Endothelial cell of umbilical vein (primary cell): ENCODE data around the gene AKAP5. TPM values are rescaled to one million over a fixed set of nuclear protein-coding genes. Genes with fewer than 3 reads are reported as not detected.
A peak's percentile ranks its signal among the peaks of the same experiment; 100 is the strongest.

Experiments used
- BruUV-seq: library from RNA; stranded (reverse); fragments of 400-500 nt; replicated peaks from 2 replicates; lab custom pipeline; 2021; lab: Mats Ljungman, UMichigan
- CTCF ChIA-PET: fragments of 300-600, 350-600 bp; sonication (Branson Sonifier 250); formaldehyde crosslinking; loops from one replicate; lab custom pipeline; 2021; ENCODE audit warnings: antibody characterized with exemption, inconsistent platforms; lab: Charles Lee
- POLR2A ChIA-PET: fragments of 300-600, 350-600 bp; sonication (Branson Sonifier 250); formaldehyde crosslinking; loops from one replicate; lab custom pipeline; 2021; ENCODE audit warnings: antibody characterized with exemption, inconsistent platforms; lab: Charles Lee
- DNase-seq: peaks from one replicate; pipeline ENCODE4 v3.0.0-alpha.2; 2011; ENCODE audit warnings: low read depth, low spot score
- FAIRE-seq: peaks from 2 replicates; lab custom pipeline; 2011; peaks lifted over from hg19 to GRCh38; lab: Jason Lieb, UNC
- H2AFZ ChIP-seq: 2 replicates; pipeline ENCODE4 v1.6.0; 2012; ENCODE audit warnings: low read depth, low read length, control low read depth, inconsistent platforms
- H3K27ac ChIP-seq: 2 replicates; pipeline ENCODE4 v1.5.1; 2011; ENCODE audit warnings: low read depth, mild to moderate bottlenecking, control low read depth, low read length, moderate library complexity; ENCODE audit not compliant: insufficient read depth
- H3K27me3 ChIP-seq, 2 experiments: 2 replicates each; pipeline versions ENCODE4 v1.6.0 to v1.6.1; 2011; ENCODE audit warnings: low read length in 2 of 2, mixed read lengths in 1 of 2; ENCODE audit not compliant: control insufficient read depth in 2 of 2, insufficient read depth in 2 of 2
- H3K36me3 ChIP-seq, 2 experiments: 2 replicates in 1 of 2; 3 replicates in 1 of 2; pipeline ENCODE4 v1.5.1; 2011; ENCODE audit warnings: low read length in 2 of 2, mild to moderate bottlenecking in 1 of 2, moderate library complexity in 1 of 2; ENCODE audit not compliant: control insufficient read depth in 2 of 2, insufficient read depth in 2 of 2; ENCODE audit errors: extremely low read depth in 1 of 2
- H3K4me1 ChIP-seq: 3 replicates; pipeline ENCODE4 v1.5.1; 2011; ENCODE audit warnings: mild to moderate bottlenecking, low read length; ENCODE audit not compliant: control insufficient read depth, insufficient read depth; ENCODE audit errors: extremely low read depth
- H3K4me2 ChIP-seq: 2 replicates; pipeline ENCODE4 v1.6.1; 2011; ENCODE audit warnings: low read length, control low read depth, mixed read lengths; ENCODE audit not compliant: insufficient read depth
- H3K4me3 ChIP-seq, 3 experiments: fragments of 200-600 bp in 1 of 3; sonication (generic), shearing (Covaris generic) in 1 of 3; replicated peaks in 1 of 3; 2 replicates each; pipeline ENCODE4 v1.5.1; 2011 to 2016; ENCODE audit warnings: control low read depth in 3 of 3, low read length in 3 of 3, mild to moderate bottlenecking in 2 of 3, inconsistent platforms in 1 of 3, low read depth in 1 of 3, moderate library complexity in 1 of 3; ENCODE audit not compliant: insufficient read depth in 1 of 3
- H3K79me2 ChIP-seq: 2 replicates; pipeline ENCODE4 v1.6.0; 2012; ENCODE audit warnings: low read length, inconsistent platforms; ENCODE audit not compliant: control insufficient read depth, insufficient read depth
- H3K9ac ChIP-seq: replicated peaks from 2 replicates; pipeline ENCODE3; 2011; ENCODE audit warnings: low read length, control low read depth; ENCODE audit not compliant: insufficient read depth; ENCODE audit errors: extremely low read depth
- H3K9me1 ChIP-seq: replicated peaks from 3 replicates; pipeline ENCODE4 v1.6.0; 2011; ENCODE audit warnings: mild to moderate bottlenecking, low read length; ENCODE audit not compliant: control insufficient read depth, insufficient read depth; ENCODE audit errors: extremely low read depth
- H3K9me3 ChIP-seq: replicated peaks from 2 replicates; pipeline ENCODE4 v1.5.1; 2012; ENCODE audit warnings: low read length, inconsistent platforms; ENCODE audit not compliant: control insufficient read depth, insufficient read depth
- H4K20me1 ChIP-seq: replicated peaks from 2 replicates; pipeline ENCODE3; 2011; ENCODE audit warnings: mild to moderate bottlenecking, low read length; ENCODE audit not compliant: control insufficient read depth, insufficient read depth; ENCODE audit errors: extremely low read depth
- CTCF ChIP-seq, 2 donors: IDR thresholded peaks; 1 replicate in 1 of 2; 2 replicates in 1 of 2; pipeline ENCODE4 v1.5.1; 2011; ENCODE audit warnings: low read length in 2 of 2, mild to moderate bottlenecking in 2 of 2, moderate library complexity in 2 of 2, control low read depth in 1 of 2, inconsistent platforms in 1 of 2, low read depth in 1 of 2; ENCODE audit not compliant: insufficient read depth in 1 of 2; ENCODE audit errors: extremely low read depth in 1 of 2
- EZH2 ChIP-seq: IDR thresholded peaks from 2 replicates; pipeline ENCODE4 v1.6.1; 2012; ENCODE audit warnings: borderline replicate concordance, low read depth, mild to moderate bottlenecking, moderate library complexity, low read length, inconsistent platforms; ENCODE audit not compliant: severe bottlenecking
- FOS ChIP-seq: IDR thresholded peaks from 2 replicates; pipeline ENCODE4 v1.6.1; 2011; ENCODE audit warnings: mild to moderate bottlenecking, low read length, moderate library complexity, borderline replicate concordance; ENCODE audit not compliant: insufficient read depth
- GATA2 ChIP-seq: IDR thresholded peaks from 2 replicates; pipeline ENCODE4 v1.7.0; 2011; ENCODE audit warnings: low read depth, mild to moderate bottlenecking, moderate library complexity, mixed read lengths, low read length; ENCODE audit not compliant: insufficient read length, insufficient read depth
- JUN ChIP-seq: IDR thresholded peaks from 2 replicates; pipeline ENCODE4 v1.6.1; 2011; ENCODE audit warnings: borderline replicate concordance, low read depth; ENCODE audit not compliant: insufficient read length, insufficient read depth
- MAX ChIP-seq: IDR thresholded peaks from 2 replicates; pipeline ENCODE4 v1.6.1; 2011; ENCODE audit not compliant: insufficient read depth, insufficient read length
- MYC ChIP-seq: IDR thresholded peaks from one replicate; pipeline ENCODE4 v1.6.1; 2011; ENCODE audit warnings: mild to moderate bottlenecking, low read depth, low read length
- POLR2A ChIP-seq: IDR thresholded peaks from 2 replicates; pipeline ENCODE4 v1.6.1; 2012; ENCODE audit warnings: low read depth, mild to moderate bottlenecking, control low read depth, low read length
- POLR2AphosphoS5 ChIP-seq: IDR thresholded peaks from 2 replicates; pipeline ENCODE4 v1.6.1; 2012; ENCODE audit warnings: low read depth, mild to moderate bottlenecking, control low read depth, low read length, moderate library complexity; ENCODE audit not compliant: insufficient read depth
- dilution Hi-C: fragments of 300-500 bp; cut with MboI; formaldehyde crosslinking; loops from one replicate; pipeline ENCODE4 v1.15.0; 2019; ENCODE audit warnings: low sequenced_read_pairs; ENCODE audit not compliant: extremely low pct_ligation_motif_present
- intact Hi-C: fragments of 100-400 bp; cut with micrococcal nuclease; formaldehyde crosslinking; loops from one replicate; pipeline ENCODE4 v1.10.0; 2022
- polyA plus RNA-seq, 4 experiments: library from polyadenylated mRNA; depleted of rRNA in 3 of 4; stranded (reverse) in 3 of 4; unstranded in 1 of 4; fragments of >200 nt; gene quantifications; 2 replicates each; pipeline versions ENCODE4 v1.2.1 to v1.2.3, GENCODE V29; 2011 to 2012; ENCODE audit warnings: missing spikeins in 1 of 4
- total RNA-seq: library from RNA; stranded (reverse); gene quantifications from 2 replicates; pipeline ENCODE4 v1.2.3, GENCODE V29; 2021

The AKAP5 gene
- total and polyA plus RNA-seq, 2 donors (not counting 3 experiments of a cell fraction or from before 2014, with no cell fraction given): 0.10 to 0.75 TPM

- CTCF ChIA-PET: no interaction called here
- Histone ChIP-seq H3K27ac (no peak overlapping the region), H3K4me2 (peak overlapping the region; percentile 78), H3K79me2 (peaks cover 70% of the 10 kb centered on the region), H3K4me1 (peaks cover 37% of the 10 kb centered on the region), H3K9me3 (no peaks in the 10 kb centered on the region), H3K36me3 (no peaks in the 10 kb centered on the region), H3K27me3 (no peaks in the 10 kb centered on the region), H3K9me1 (no peaks in the 10 kb centered on the region), H4K20me1 (peaks cover 16% of the 10 kb centered on the region), H3K9ac (no peak overlapping the region), H3K4me3 (peak overlapping the region in 1 of 3 experiments; percentile 32), H2AFZ (no peak overlapping the region)
- BruUV-seq: no TSS peak
- DNase-seq (no peak), FAIRE-seq (no peak)
- TF ChIP-seq CTCF (IDR thresholded peaks at IDR 0.05; ENCODE audit: extremely low read depth in 1 of 2, insufficient read depth in 1 of 2, low read depth in 1 of 2, low read length in 2 of 2): no peak
- no peak for TF ChIP-seq POLR2A
- TF ChIP-seq GATA2: no peak
- no peak for TF ChIP-seq MYC
- no peak for TF ChIP-seq FOS
- no peak for TF ChIP-seq JUN
- TF ChIP-seq POLR2AphosphoS5: no peak
- no peak for TF ChIP-seq MAX
- TF ChIP-seq EZH2: no peak
- intact Hi-C loops: loop anchor here (10.0 kb wide), 1 partner anchor 862 kb away; the partner anchor contains the start of gene WDR89
- POLR2A ChIA-PET: no interaction called here
- dilution Hi-C loops: no loop called here
Observed at GRCh38 chr14:64506721-64507120, 41.4 kb downstream of the AKAP5 start.
